ENCODE results near the gene CEACAM21.

Gene CEACAM21

GRCh38 chr19:41575998-41576397 lies at the start of gene CEACAM21:
Gene CEACAM21, plus strand, starts transcription at chr19:41576166. Its CDS starts 109 bp downstream, at chr19:41576275.
- no peak for DNase-seq

GRCh38 chr19:41527089-41527488 lies 48.9 kb upstream of the CEACAM21 start:
- no peak for DNase-seq

- DNase-seq = no peak
Measured at GRCh38 chr19:41528106-41528505, 47.9 kb upstream of the CEACAM21 start.

GRCh38 chr19:41529484-41530183 lies 46.3 kb upstream of the CEACAM21 start:
- DNase-seq = no peak

GRCh38 chr19:41530184-41530534 lies 45.8 kb upstream of the CEACAM21 start:
- DNase-seq = no peak

GRCh38 chr19:41530761-41531301 lies 45.1 kb upstream of the CEACAM21 start:
- DNase-seq = no peak

- peak; percentile 75 for DNase-seq
Measured at GRCh38 chr19:41531438-41532311, 44.3 kb upstream of the CEACAM21 start.

GRCh38 chr19:41532526-41532925 lies 43.4 kb upstream of the CEACAM21 start:
- no peak for DNase-seq

- no peak for DNase-seq
Measured at GRCh38 chr19:41533671-41534215, 42.2 kb upstream of the CEACAM21 start.

GRCh38 chr19:41535029-41535622 lies 40.8 kb upstream of the CEACAM21 start:
- no peak for DNase-seq

DNA sequence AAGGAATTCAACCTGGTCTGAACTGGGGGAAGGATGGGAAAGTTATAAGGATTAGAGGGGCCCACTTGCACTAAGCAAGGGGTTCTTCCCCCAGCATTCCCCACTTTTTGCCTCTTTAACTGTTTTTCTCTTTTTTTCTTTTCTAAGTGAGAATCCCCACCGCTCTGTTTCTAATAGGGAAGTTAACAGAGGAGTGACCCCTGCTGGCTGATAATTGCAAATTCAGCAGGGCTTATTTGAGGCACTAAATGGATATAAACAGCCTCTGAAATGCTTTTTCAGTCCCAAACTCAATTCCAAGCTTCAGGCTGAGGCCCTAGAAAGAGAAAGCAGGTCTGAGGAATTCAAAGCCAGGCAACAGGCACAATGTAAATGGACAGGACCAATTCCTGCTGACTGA lies 38.2 kb upstream of the CEACAM21 start:
- DNase-seq = no peak

DNA sequence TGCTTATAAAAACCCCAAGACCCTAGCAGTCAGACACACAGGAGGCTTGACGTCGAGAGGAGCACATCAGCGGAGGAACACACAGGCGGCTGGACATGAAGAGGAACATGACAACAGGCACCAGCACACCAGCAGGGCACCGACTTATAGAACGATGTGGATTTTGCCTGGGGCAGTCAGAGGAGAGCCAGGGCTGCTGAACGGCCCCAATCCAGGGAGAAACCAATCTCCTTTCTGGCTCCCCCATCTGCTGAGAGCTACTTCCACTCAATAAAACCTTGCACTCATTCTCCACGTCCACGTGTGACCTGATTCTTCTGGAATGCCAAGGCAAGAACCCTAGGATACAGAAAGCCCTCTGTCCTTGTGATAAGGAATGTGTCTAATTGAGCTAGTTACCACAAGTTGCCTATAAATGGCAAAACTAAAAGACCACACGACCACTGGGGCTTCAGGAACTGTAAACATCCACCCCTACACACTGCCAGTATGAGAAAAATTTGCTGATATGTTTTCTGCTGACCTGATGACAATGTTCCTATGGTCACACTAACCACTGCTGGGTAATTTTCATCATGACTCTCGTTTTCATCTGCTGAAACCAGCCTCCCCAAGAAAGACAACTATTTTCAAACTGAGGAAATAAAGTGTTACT lies 35.8 kb upstream of the CEACAM21 start:
- no peak for DNase-seq

- DNase-seq = peak; percentile 87
Measured at GRCh38 chr19:41541990-41542584, 33.9 kb upstream of the CEACAM21 start.

DNA sequence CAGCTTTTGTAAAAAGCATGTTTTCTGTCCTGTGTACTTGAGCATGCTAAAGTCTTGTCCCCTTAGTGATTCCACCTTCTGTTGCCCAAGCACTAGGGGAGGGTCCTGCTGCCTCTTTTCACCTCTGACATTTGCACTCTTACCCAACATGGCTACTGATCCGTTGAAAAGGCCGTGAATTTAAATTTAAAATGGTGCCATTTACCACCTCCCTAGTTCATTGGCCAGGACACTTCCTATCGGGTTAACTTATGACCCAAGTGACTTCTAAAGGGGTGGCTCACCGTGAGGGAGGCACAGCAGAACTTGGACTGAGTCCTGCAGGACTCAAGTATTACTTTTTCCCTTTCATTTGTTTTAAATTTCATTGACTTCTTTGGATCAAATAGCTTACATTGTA lies 33.3 kb upstream of the CEACAM21 start:
- DNase-seq = no peak

- no peak for DNase-seq
Measured at GRCh38 chr19:41543582-41543981, 32.4 kb upstream of the CEACAM21 start.

DNA sequence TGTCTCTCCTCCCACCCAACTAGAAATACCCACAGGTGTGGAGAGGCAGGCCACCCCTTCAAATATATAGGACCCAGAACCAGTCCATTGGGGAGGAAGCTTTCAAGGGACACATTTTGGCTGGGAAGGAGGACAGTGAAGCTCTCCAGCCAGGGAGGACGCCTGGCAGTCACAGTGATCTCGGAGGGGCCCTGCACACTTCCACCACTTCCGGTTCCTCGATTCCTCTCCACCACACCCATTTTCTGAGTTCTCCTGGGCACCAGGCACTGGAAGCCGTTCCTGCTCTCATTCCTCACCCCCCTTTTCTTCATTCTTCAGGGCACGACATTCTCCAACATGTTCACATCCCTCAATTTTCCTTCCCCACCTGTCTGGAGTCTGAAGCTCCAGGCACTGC lies 30.4 kb upstream of the CEACAM21 start:
- no peak for DNase-seq

- DNase-seq = no peak
Measured at GRCh38 chr19:41546386-41546789, 29.6 kb upstream of the CEACAM21 start.

DNA sequence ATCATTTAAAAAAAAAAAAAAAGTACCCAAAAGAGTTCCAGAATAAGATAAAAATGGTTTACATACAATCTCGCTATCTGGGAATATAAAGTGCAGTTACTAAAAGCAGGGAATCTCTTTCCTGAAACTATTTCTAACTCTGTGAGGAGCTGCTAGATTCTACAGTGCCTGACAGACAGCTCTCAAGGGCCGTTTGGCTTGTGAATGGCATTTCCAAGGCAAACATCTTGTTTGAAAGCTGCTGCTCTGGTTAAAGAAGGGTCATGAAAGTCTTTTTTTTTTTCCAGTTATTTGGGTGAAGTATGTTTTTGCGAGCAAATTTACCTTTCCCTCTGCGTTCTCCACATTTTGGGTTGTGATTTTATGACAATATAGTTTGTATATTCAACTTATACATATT lies 29.0 kb upstream of the CEACAM21 start:
- no peak for DNase-seq

GRCh38 chr19:41547569-41547968 lies 28.4 kb upstream of the CEACAM21 start:
- DNase-seq = no peak

DNA sequence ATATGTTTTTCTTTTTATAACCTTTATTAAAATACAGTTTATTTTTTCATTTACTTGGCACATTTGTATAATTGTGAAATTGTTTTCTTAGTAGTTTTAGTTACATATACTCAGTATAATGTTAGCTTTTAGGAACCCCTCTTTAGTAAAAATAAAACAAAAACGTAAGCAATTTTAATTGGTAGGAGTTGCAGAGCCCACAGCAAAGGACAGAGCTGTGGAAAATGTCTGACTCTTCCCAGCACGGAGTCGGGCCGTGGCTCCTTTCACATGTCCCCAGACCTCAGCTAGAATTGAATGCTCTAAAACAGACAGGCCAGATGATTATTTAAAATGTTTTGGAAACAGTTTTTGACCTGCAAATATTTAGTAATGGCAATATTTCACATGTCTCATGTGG lies 27.9 kb upstream of the CEACAM21 start:
- no peak for DNase-seq

DNA sequence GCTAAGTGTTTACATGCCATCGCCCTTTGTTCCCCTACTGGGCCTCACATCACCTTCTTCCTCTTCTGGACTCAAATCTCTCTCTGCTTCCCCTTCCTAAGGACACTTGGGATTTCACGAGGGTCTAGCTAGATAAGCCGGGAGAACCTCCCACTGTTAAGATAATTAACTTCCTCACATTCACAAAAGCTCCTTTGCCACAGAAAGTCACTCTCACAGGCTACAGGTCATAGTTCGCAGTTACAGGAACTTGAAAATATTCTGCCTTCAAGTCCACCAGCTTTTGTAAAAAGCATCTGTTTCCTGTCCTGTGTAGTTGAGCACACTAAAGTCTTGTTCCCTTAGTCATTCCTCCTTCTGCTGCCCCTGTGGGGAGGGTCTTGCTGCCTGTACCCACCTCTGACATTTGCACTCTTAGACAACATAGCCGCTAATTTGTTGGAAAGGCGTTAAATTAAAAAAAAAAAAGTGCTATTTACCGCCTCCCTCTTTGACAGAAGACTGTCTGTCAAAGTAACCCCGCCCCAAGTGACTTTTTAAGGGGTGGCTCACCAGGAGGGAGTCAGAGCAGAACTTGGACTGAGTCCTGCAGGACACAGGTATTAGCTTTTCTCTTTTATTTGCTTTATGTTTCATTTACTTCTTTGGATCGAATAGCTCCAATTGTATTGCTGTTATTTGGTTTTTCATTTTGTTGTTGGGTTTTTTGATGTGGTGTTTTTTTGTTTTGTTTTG lies 26.8 kb upstream of the CEACAM21 start:
- DNase-seq = no peak

GRCh38 chr19:41549884-41550283 lies 26.1 kb upstream of the CEACAM21 start:
- no peak for DNase-seq
